ENCODE measurements around the gene EHBP1L1.
A peak's percentile ranks its signal among the peaks of the same experiment; 100 is the strongest.

Gene EHBP1L1

DNA sequence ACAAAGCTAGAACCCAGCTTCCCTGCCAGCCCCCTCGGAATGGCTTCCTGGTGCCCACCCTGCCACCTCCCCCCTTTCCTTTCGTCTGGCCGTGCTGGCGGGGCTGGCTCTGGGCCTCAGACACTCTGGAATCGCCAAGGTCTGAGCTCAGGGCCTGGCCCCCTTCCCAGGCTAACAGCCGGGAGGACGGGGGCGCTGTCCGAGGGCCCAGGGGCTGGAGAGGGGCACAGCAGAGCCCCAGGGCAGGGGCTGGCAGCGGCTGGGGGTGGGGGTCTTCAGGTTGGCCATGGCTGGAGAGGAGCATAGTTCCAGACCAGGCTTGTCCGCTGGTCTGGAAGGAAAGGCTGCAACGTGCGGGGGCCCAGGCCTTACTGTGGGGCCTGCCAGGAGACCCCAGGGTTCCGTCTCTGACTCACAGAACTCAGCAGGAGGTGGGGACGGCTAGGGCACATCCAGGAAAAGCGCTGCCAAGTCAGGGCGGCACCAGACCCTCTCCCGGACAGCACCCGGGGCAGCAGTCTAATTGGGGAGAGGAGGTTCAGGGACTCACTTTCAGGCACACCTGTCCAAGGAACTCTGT lies 16.8 kb upstream of the EHBP1L1 start:
- Histone ChIP-seq H2AFZ (ENCODE audit: low read depth, low read length) (peak overlapping the region; percentile 24), H3K4me2 (ENCODE audit: insufficient read depth, low read length) (peak overlapping the region; percentile 68)
- TF ChIP-seq, protein P1, sequence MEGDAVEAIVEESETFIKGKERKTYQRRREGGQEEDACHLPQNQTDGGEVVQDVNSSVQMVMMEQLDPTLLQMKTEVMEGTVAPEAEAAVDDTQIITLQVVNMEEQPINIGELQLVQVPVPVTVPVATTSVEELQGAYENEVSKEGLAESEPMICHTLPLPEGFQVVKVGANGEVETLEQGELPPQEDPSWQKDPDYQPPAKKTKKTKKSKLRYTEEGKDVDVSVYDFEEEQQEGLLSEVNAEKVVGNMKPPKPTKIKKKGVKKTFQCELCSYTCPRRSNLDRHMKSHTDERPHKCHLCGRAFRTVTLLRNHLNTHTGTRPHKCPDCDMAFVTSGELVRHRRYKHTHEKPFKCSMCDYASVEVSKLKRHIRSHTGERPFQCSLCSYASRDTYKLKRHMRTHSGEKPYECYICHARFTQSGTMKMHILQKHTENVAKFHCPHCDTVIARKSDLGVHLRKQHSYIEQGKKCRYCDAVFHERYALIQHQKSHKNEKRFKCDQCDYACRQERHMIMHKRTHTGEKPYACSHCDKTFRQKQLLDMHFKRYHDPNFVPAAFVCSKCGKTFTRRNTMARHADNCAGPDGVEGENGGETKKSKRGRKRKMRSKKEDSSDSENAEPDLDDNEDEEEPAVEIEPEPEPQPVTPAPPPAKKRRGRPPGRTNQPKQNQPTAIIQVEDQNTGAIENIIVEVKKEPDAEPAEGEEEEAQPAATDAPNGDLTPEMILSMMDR (IDR thresholded peaks at IDR 0.05; ENCODE audit: borderline replicate concordance, extremely low read depth, low read length, poor library complexity, severe bottlenecking): no peak
- TF ChIP-seq EZH2 (IDR thresholded peaks at IDR 0.05; ENCODE audit: borderline replicate concordance, low read depth, low read length, severe bottlenecking): peak; percentile 8

DNA sequence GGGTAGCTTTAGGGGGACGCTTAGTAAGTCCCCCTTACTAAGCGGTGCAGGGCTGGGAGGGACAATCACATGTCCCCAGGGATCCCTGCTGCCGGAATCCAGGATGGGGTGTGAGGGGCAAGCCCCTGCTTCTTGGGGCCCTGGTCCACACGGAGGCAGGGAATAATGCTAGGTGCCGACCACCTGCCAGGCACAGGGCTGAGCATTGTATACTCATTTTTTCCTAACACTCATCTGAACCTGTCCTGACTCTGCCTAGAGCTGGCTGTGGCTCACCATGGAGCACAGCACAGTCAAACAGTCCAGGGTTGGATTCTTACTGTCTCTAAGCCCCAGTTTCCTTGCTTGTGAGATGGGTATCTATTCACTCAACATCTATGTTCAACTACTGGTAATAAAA lies 16.3 kb upstream of the EHBP1L1 start:
- Histone ChIP-seq H3K27ac (ENCODE audit: low read length) (no peak overlapping the region), H3K79me2 (ENCODE audit: insufficient read depth, low read length) (no peaks in the 10 kb centered on the region), H3K36me3 (ENCODE audit: insufficient read depth, low read length) (no peaks in the 10 kb centered on the region), H3K4me1 (ENCODE audit: insufficient read depth, low read length) (peaks cover 21% of the 10 kb centered on the region), H4K20me1 (ENCODE audit: insufficient read depth, low read length) (peaks cover 5% of the 10 kb centered on the region; the same call in 1 of the 2 replicates), H3K9me3 (ENCODE audit: insufficient read depth, low read length, severe bottlenecking) (no peaks in the 10 kb centered on the region), H2AFZ (ENCODE audit: low read depth, low read length) (no peak overlapping the region), H3K4me2 (ENCODE audit: insufficient read depth, low read length) (no peak overlapping the region), H3K4me3 (ENCODE audit: low read depth in 1 of 2, low read length in 2 of 2) (no peak overlapping the region), H3K9ac (ENCODE audit: low read depth, low read length) (no peak overlapping the region), H3K27me3 (ENCODE audit: insufficient read depth, low read length, poor library complexity) (peaks cover 26% of the 10 kb centered on the region)
- TF ChIP-seq EZH2 (IDR thresholded peaks at IDR 0.05; ENCODE audit: borderline replicate concordance, low read depth, low read length, severe bottlenecking): no peak
- TF ChIP-seq, protein P1 (IDR thresholded peaks at IDR 0.05; ENCODE audit: borderline replicate concordance, extremely low read depth, low read length, poor library complexity, severe bottlenecking): no peak
- DNase-seq: no peak
- ATAC-seq (ENCODE audit: insufficient read depth, low read depth): no peak

More for the DNA sequence above, 16.8 kb upstream of the EHBP1L1 start:
- peaks cover 26% of the 10 kb centered on the region for H3K27me3 ChIP-seq (ENCODE audit: insufficient read depth, low read length, poor library complexity)
- ATAC-seq (ENCODE audit: insufficient read depth, low read depth) (no peak), DNase-seq (no peak)
- no peaks in the 10 kb centered on the region for H3K36me3 ChIP-seq (ENCODE audit: insufficient read depth, low read length)
- no peaks in the 10 kb centered on the region for H3K9me3 ChIP-seq (ENCODE audit: insufficient read depth, low read length, severe bottlenecking)
- H3K27ac ChIP-seq (ENCODE audit: low read length): no peak overlapping the region
- H3K4me1 ChIP-seq (ENCODE audit: insufficient read depth, low read length): peaks cover 26% of the 10 kb centered on the region
- peak overlapping the region; percentile 57; the same call in 1 of the 2 replicates for H3K9ac ChIP-seq (ENCODE audit: low read depth, low read length)
- peak overlapping the region in 1 of 2 experiments; percentile 55; a peak in 2 of 4 replicates for H3K4me3 ChIP-seq (ENCODE audit: low read depth in 1 of 2, low read length in 2 of 2)
- H3K79me2 ChIP-seq (ENCODE audit: insufficient read depth, low read length): no peaks in the 10 kb centered on the region
- H4K20me1 ChIP-seq (ENCODE audit: insufficient read depth, low read length): peaks cover 5% of the 10 kb centered on the region; the same call in 1 of the 2 replicates

DNA sequence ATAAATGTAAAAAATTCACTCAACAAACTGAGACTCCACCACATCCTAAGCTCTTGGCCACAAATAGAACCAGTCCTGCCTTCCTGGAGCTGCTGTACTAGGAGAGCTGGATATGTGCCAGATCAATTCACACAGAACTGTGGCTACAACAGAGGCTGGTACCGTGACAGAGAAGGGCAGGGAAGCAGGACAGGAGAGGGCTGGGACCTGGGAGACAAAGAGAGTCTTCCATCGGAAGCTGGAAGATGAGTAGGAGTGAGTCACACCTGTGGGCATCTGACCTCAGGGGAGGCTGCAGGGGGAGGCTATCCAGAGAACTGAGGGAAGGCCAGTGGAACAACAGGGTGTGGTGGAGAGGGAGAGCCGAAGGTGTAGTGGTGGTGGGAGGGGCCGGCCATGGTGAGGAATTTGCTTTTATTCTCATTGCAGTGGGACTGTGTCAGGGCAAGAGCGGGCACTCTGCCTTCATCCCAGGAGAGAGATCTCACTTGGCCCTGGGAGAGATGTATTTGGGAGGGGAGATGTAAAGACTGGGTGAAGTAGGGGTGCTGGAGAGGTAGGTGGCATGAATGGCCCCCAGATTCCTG lies 15.8 kb upstream of the EHBP1L1 start:
- H3K27me3 ChIP-seq (ENCODE audit: insufficient read depth, low read length, poor library complexity): peaks cover 26% of the 10 kb centered on the region
- H3K9me3 ChIP-seq (ENCODE audit: insufficient read depth, low read length, severe bottlenecking): no peaks in the 10 kb centered on the region
- DNase-seq (no peak), ATAC-seq (ENCODE audit: insufficient read depth, low read depth) (no peak)
- peaks cover 15% of the 10 kb centered on the region for H3K4me1 ChIP-seq (ENCODE audit: insufficient read depth, low read length)
- no peaks in the 10 kb centered on the region for H3K79me2 ChIP-seq (ENCODE audit: insufficient read depth, low read length)
- TF ChIP-seq, protein P1 (IDR thresholded peaks at IDR 0.05; ENCODE audit: borderline replicate concordance, extremely low read depth, low read length, poor library complexity, severe bottlenecking): no peak
- no peak for TF ChIP-seq EZH2 (IDR thresholded peaks at IDR 0.05; ENCODE audit: borderline replicate concordance, low read depth, low read length, severe bottlenecking)
- H3K4me3 ChIP-seq (ENCODE audit: low read depth in 1 of 2, low read length in 2 of 2): no peak overlapping the region
- no peaks in the 10 kb centered on the region for H3K36me3 ChIP-seq (ENCODE audit: insufficient read depth, low read length)
- H4K20me1 ChIP-seq (ENCODE audit: insufficient read depth, low read length): peaks cover 5% of the 10 kb centered on the region; the same call in 1 of the 2 replicates
- no peak overlapping the region for H3K4me2 ChIP-seq (ENCODE audit: insufficient read depth, low read length)
- H3K9ac ChIP-seq (ENCODE audit: low read depth, low read length): no peak overlapping the region
- H2AFZ ChIP-seq (ENCODE audit: low read depth, low read length): no peak overlapping the region
- no peak overlapping the region for H3K27ac ChIP-seq (ENCODE audit: low read length)

All from DND-41 (cell line).